Prostate gland (tissue), 2 donors: ENCODE measurements around the gene F2RL2.

Source experiments
- CTCF ChIP-seq, 4 experiments: fragments of 200-600 bp in 2 of 4; fragments of 450-650 bp in 2 of 4; sonication (generic) in 2 of 4; IDR thresholded peaks; 1 replicate in 3 of 4; 2 replicates in 1 of 4; pipeline ENCODE4 v1.5.1; 2016 to 2019; ENCODE audit warnings: antibody characterized with exemption in 4 of 4, mild to moderate bottlenecking in 2 of 4, moderate library complexity in 2 of 4
- POLR2A ChIP-seq: fragments of 450-650 bp; IDR thresholded peaks from one replicate; pipeline ENCODE4 v1.6.1; 2016; ENCODE audit warnings: antibody characterized with exemption, mild to moderate bottlenecking
- POLR2AphosphoS5 ChIP-seq: sonication (generic); formaldehyde crosslinking; IDR thresholded peaks from one replicate; pipeline ENCODE4 v1.6.1; 2017; ENCODE audit warnings: antibody characterized with exemption

- TF ChIP-seq CTCF (IDR thresholded peaks at IDR 0.05) = no peak
- TF ChIP-seq POLR2A = no peak
- TF ChIP-seq POLR2AphosphoS5 = no peak
These were observed 25.9 kb upstream of the F2RL2 start for GRCh38 chr5:76649140-76649539.
